Panc1 (cell line): ENCODE measurements around the gene LYZL2.
"Not testable (repeated sequence)": the region's sequence is repeated elsewhere in the genome, so short reads cannot be mapped to it uniquely, and the experiment has no call there.

Source experiments
- CTCF ChIP-seq: fragments of 450-650 bp; IDR thresholded peaks from 2 replicates; pipeline ENCODE4 v1.5.1; 2017; ENCODE audit warnings: mild to moderate bottlenecking
- POLR2AphosphoS5 ChIP-seq: IDR thresholded peaks from 2 replicates; pipeline ENCODE4 v1.6.1; 2012; ENCODE audit warnings: mild to moderate bottlenecking, low read depth, low read length, moderate library complexity
- SIN3A ChIP-seq: IDR thresholded peaks from 2 replicates; pipeline ENCODE4 v1.6.1; 2012; ENCODE audit warnings: low read depth, mild to moderate bottlenecking, low read length, moderate library complexity, borderline replicate concordance; ENCODE audit not compliant: insufficient read depth
- TCF7L2 ChIP-seq: IDR thresholded peaks from 2 replicates; pipeline ENCODE4 v1.6.1; 2011; ENCODE audit warnings: mild to moderate bottlenecking, low read depth, low read length, inconsistent platforms

GRCh38 chr10:30605341-30606121 lies 24.0 kb downstream of the LYZL2 start:
- TF ChIP-seq SIN3A, CTCF, POLR2AphosphoS5, TCF7L2: not testable (repeated sequence)
